Ovary (tissue), 9 donors: ENCODE data around the gene CIAO1. TPM values are rescaled to one million over a fixed set of nuclear protein-coding genes. Genes with fewer than 3 reads are reported as not detected.
A peak's percentile ranks its signal among the peaks of the same experiment; 100 is the strongest.

Source experiments
- DNase-seq, 5 donors: peaks; one replicate each; pipeline ENCODE4 v3.0.0-alpha.2; 2019 to 2020
- H3K27ac ChIP-seq, 2 donors: fragments of 200-600 bp; one replicate each; pipeline versions ENCODE4 v1.5.1 to v1.8.0; 2019 to 2022
- H3K27me3 ChIP-seq: fragments of 200-600 bp; one replicate; pipeline ENCODE4 v1.8.0; 2022
- H3K36me3 ChIP-seq: fragments of 200-600 bp; sonication (generic); one replicate; pipeline ENCODE4 v1.5.1; 2019
- H3K4me1 ChIP-seq: one replicate; pipeline ENCODE4 v1.8.1; 2013; ENCODE audit warnings: mild to moderate bottlenecking, moderate library complexity; ENCODE audit not compliant: insufficient read depth
- H3K4me3 ChIP-seq: fragments of 200-600 bp; sonication (generic); one replicate; pipeline ENCODE4 v1.5.1; 2017
- H3K9me3 ChIP-seq, 2 donors: fragments of 200-600 bp in 1 of 2; sonication (generic) in 1 of 2; one replicate each; pipeline versions ENCODE4 v1.5.1 to v1.8.1; 2013 to 2019; ENCODE audit warnings: mild to moderate bottlenecking in 1 of 2, moderate library complexity in 1 of 2
- EP300 ChIP-seq: sonication (generic); formaldehyde crosslinking; IDR thresholded peaks from one replicate; pipeline ENCODE4 v1.6.1; 2017; ENCODE audit warnings: antibody characterized with exemption
- POLR2A ChIP-seq: fragments of 450-650 bp; IDR thresholded peaks from one replicate; pipeline ENCODE4 v1.6.1; 2017; ENCODE audit warnings: antibody characterized with exemption, mild to moderate bottlenecking, moderate library complexity
- WGBS, 3 donors: extraction: QIAGEN DNeasy Blood & Tissue Kit in 1 of 3; methylation state at CpG; one replicate each; pipeline versions ENCODE4 v1.1.5 to v1.1.7; 2013 to 2017; 5-methylcytosine and 5-hydroxymethylcytosine counted together
- intact Hi-C, 4 donors: fragments of 100-400 bp; cut with DNase I; formaldehyde crosslinking; loops; one replicate each; pipeline versions ENCODE4 v1.11.0 to v1.15.1; 2022 to 2023
- polyA plus RNA-seq, 2 donors: library from polyadenylated mRNA; stranded (reverse); fragments of 200-250 nt in 1 of 2; fragments of 350-450 nt in 1 of 2; fragmentation: Illumina TruSeq in 1 of 2; extraction: RNeasy Lipid Tissue Mini Kit (QIAGEN cat#74804) in 1 of 2; gene quantifications; one replicate each; pipeline ENCODE4 v1.2.3, GENCODE V29; 2013 to 2014
- total RNA-seq, 7 donors: library from RNA; depleted of rRNA in 2 of 7; stranded (reverse); fragments of >200 nt in 2 of 7; fragmentation: NEBNext Ultra II Directional in 3 of 7; extraction: Animal tissue kit (Norgen Biotek cat#: 25700) in 3 of 7; gene quantifications; one replicate each; pipeline versions ENCODE4 v1.1.0 to v1.2.4, GENCODE V29; 2016 to 2023
- TF ChIP-seq, protein P1 (sequence below), 3 donors: fragments of 450-650 bp in 2 of 3; fragments of 200-600 bp in 1 of 3; IDR thresholded peaks; one replicate each; pipeline versions ENCODE4 v1.5.1 to v1.8.0; 2016 to 2022; ENCODE audit warnings: antibody characterized with exemption in 3 of 3, mild to moderate bottlenecking in 1 of 3
- donor health status: DM: no; HTN: no; CAD: no; lungs with moderate emphysema.
- donor health status: DM: no; HTN: no; CAD: no.
- donor health status: Bipolar disorder and iron deficiency.
- donor health status: DM: yes; HTN: yes; CAD: no.
- donor health status: DM: no; HTN: no; CAD: no.
- donor health status: DM: yes; HTN: yes; CAD: no.

The CIAO1 gene
- total and polyA plus RNA-seq, 9 donors: 42.2 to 103 (median 58.1) TPM

DNA sequence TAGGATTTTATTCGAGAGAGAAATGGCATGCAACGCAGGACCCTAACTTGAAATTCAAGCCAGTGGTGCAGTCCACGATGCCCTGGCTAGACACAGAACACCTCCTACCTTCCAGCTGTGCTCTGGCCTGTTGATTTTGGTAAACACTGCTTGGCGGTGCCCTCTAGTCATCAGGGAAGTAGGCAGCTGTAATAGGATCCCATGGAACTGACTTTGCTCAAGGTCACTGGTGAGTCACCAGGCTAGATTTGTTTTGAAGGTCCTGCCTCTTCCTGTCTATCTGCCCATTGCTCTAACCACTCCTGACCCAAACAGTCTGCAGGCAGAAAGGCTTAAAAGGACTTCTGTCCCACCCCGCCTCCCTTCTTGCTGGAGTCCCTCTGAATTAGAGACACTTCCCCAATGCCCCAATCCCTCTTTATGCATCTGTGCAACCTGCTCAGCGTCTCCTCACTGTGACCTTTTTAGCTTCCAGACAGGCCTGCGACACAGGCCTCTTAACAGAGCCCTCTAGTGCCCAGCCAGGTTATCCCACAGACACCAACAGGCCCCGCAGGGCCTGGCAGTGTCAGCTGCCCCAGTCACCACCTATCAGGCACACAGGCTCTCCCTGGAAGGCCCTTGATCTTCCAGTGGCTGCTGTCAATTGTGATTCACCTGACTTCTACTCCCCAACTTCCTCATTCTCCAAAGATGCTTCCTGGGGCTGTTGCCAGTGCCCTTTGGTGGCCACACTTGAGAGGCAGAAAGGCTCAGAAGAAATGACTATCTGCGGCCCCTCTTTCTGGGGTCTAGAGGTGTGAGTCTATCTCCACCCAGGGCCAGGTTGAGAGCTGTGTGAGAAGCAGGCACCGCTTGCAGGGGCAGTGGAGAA lies 5.4 kb upstream of the CIAO1 start:
- no peaks in the 10 kb centered on the region for H3K9me3 ChIP-seq
- peaks cover 26% of the 10 kb centered on the region for H3K4me1 ChIP-seq
- peak; percentile 62 to 80 (median 63) for DNase-seq
- no peaks in the 10 kb centered on the region for H3K27me3 ChIP-seq
- no peak for TF ChIP-seq POLR2A
- TF ChIP-seq, protein P1, sequence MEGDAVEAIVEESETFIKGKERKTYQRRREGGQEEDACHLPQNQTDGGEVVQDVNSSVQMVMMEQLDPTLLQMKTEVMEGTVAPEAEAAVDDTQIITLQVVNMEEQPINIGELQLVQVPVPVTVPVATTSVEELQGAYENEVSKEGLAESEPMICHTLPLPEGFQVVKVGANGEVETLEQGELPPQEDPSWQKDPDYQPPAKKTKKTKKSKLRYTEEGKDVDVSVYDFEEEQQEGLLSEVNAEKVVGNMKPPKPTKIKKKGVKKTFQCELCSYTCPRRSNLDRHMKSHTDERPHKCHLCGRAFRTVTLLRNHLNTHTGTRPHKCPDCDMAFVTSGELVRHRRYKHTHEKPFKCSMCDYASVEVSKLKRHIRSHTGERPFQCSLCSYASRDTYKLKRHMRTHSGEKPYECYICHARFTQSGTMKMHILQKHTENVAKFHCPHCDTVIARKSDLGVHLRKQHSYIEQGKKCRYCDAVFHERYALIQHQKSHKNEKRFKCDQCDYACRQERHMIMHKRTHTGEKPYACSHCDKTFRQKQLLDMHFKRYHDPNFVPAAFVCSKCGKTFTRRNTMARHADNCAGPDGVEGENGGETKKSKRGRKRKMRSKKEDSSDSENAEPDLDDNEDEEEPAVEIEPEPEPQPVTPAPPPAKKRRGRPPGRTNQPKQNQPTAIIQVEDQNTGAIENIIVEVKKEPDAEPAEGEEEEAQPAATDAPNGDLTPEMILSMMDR (IDR thresholded peaks at IDR 0.05): peak in 1 of 3 donors; percentile 14
- no peak for TF ChIP-seq EP300
- no peaks in the 10 kb centered on the region for H3K36me3 ChIP-seq
- no peak overlapping the region for H3K4me3 ChIP-seq
- peak overlapping the region; percentile 13 to 81 for H3K27ac ChIP-seq
- intact Hi-C loops: loop anchor here in 2 of 4 donors (5.0 to 10.0 kb wide), 2 partner anchors 53 to 116 kb away; partner anchors contain the start of genes DUSP2 (in 1 of the 2) and STARD7 (in 1 of the 2)
- WGBS, 3 donors: 20 to 29% (median 22%) methylated on average over 10 of the region's 10 CpGs

DNA sequence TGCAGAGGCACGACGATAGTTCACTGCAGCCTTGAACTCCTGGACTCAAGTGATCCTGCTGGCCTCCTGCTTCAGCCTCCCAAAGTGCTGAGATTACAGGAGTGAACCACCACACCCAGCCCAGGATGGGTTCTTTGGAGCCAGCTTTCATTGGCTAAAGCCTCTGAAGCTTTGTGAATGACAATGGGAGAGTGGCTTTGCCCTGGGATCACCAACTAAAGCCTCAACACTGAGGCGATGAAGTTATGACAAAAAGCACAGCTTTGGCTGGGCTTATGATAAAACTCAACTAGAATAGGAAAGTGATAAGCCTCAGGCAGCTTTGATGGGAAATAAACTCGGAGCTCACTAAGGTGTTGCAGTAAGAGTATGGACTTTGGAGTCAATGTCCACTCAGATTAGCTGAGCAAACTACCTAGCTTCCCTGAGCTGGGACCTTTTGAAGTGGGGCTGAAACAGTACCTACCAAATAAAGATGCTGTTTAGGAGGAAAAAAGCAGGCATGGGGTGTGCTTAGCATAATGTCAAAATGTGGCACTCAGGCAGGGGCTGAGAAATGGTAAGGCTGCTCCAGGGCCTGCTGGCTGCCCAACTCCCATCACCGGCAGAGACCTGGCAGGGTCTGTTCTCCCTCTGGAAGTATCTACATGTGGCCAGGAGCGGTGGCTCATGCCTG lies 4.6 kb upstream of the CIAO1 start:
- Histone ChIP-seq H3K27me3 (no peaks in the 10 kb centered on the region), H3K36me3 (no peaks in the 10 kb centered on the region), H3K4me3 (no peak overlapping the region), H3K9me3 (no peaks in the 10 kb centered on the region), H3K27ac (peak overlapping the region; percentile 13 to 81), H3K4me1 (peaks cover 26% of the 10 kb centered on the region)
- intact Hi-C loops: loop anchor here in 2 of 4 donors (5.0 to 10.0 kb wide), 2 partner anchors 54 to 117 kb away; partner anchors contain the start of genes DUSP2 (in 1 of the 2) and STARD7 (in 1 of the 2)
- 65 to 83% (median 65%) methylated on average over 6 of the region's 6 CpGs for WGBS, 3 donors
- DNase-seq: no peak
- TF ChIP-seq EP300 (no peak), POLR2A (no peak)
- TF ChIP-seq, protein P1 (IDR thresholded peaks at IDR 0.05): no peak

GRCh38 chr2:96262306-96262705 lies 3.7 kb upstream of the CIAO1 start:
- H3K4me3 ChIP-seq: no peak overlapping the region
- DNase-seq: no peak
- no peaks in the 10 kb centered on the region for H3K9me3 ChIP-seq
- peaks cover 29% of the 10 kb centered on the region for H3K4me1 ChIP-seq
- H3K36me3 ChIP-seq: no peaks in the 10 kb centered on the region
- intact Hi-C loops: loop anchor here in 2 of 4 donors (5.0 to 10.0 kb wide), 2 partner anchors 55 to 118 kb away; partner anchors contain the start of genes DUSP2 (in 1 of the 2) and STARD7 (in 1 of the 2)
- 61 to 74% (median 73%) methylated on average over 2 of the region's 2 CpGs for WGBS, 3 donors
- TF ChIP-seq POLR2A (no peak), EP300 (no peak)
- TF ChIP-seq, protein P1 (IDR thresholded peaks at IDR 0.05): no peak
- H3K27me3 ChIP-seq: no peaks in the 10 kb centered on the region
- H3K27ac ChIP-seq: no peak overlapping the region

DNA sequence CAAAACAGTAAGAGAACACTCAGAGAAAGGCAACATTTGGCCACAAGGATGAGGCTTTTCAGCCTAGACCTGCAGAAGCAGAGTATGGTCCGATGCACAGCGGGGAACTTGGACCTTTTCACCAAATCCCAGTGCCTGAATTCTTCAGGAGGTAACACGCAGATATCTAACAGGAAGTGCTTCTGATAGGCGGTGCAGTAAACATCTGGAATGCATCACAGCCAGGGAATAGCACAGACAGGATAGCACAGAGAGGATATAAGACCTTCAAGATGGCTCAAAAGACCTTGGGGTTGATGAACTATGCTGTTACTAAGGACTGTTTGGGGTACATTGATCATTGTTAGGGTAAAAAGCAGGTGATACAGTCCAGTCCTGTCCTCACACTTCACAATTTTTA lies 1.9 kb upstream of the CIAO1 start:
- no peak overlapping the region for H3K4me3 ChIP-seq
- intact Hi-C loops: loop anchor here in 2 of 4 donors (5.0 to 10.0 kb wide), 2 partner anchors 57 to 119 kb away; partner anchors contain the start of genes DUSP2 (in 1 of the 2) and STARD7 (in 1 of the 2)
- no peaks in the 10 kb centered on the region for H3K27me3 ChIP-seq
- no peak overlapping the region for H3K27ac ChIP-seq
- H3K36me3 ChIP-seq: no peaks in the 10 kb centered on the region
- WGBS, 3 donors: 20 to 27% (median 26%) methylated on average over 4 of the region's 4 CpGs
- no peak for DNase-seq
- H3K9me3 ChIP-seq: no peaks in the 10 kb centered on the region
- no peak for TF ChIP-seq EP300
- TF ChIP-seq POLR2A: no peak
- TF ChIP-seq, protein P1 (IDR thresholded peaks at IDR 0.05): no peak
- H3K4me1 ChIP-seq: peaks cover 26% of the 10 kb centered on the region
